GM10266 (cell line): ENCODE data around the gene WNT11.
A peak's percentile ranks its signal among the peaks of the same experiment; 100 is the strongest.

Source experiments
- DNase-seq: peaks from one replicate; pipeline ENCODE4 v3.0.0; 2012; ENCODE audit errors: extremely low spot score
- TF ChIP-seq, protein P1 (sequence below): IDR thresholded peaks from 2 replicates; pipeline ENCODE4 v1.5.1; 2012; ENCODE audit warnings: mild to moderate bottlenecking, low read depth; ENCODE audit not compliant: control insufficient read depth, insufficient read depth; ENCODE audit errors: missing control alignments

The WNT11 gene

GRCh38 chr11:76232026-76232665 lies 25.8 kb upstream of the WNT11 start:
- DNase-seq = peak; percentile 77
- TF ChIP-seq, protein P1, sequence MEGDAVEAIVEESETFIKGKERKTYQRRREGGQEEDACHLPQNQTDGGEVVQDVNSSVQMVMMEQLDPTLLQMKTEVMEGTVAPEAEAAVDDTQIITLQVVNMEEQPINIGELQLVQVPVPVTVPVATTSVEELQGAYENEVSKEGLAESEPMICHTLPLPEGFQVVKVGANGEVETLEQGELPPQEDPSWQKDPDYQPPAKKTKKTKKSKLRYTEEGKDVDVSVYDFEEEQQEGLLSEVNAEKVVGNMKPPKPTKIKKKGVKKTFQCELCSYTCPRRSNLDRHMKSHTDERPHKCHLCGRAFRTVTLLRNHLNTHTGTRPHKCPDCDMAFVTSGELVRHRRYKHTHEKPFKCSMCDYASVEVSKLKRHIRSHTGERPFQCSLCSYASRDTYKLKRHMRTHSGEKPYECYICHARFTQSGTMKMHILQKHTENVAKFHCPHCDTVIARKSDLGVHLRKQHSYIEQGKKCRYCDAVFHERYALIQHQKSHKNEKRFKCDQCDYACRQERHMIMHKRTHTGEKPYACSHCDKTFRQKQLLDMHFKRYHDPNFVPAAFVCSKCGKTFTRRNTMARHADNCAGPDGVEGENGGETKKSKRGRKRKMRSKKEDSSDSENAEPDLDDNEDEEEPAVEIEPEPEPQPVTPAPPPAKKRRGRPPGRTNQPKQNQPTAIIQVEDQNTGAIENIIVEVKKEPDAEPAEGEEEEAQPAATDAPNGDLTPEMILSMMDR = no peak

DNA sequence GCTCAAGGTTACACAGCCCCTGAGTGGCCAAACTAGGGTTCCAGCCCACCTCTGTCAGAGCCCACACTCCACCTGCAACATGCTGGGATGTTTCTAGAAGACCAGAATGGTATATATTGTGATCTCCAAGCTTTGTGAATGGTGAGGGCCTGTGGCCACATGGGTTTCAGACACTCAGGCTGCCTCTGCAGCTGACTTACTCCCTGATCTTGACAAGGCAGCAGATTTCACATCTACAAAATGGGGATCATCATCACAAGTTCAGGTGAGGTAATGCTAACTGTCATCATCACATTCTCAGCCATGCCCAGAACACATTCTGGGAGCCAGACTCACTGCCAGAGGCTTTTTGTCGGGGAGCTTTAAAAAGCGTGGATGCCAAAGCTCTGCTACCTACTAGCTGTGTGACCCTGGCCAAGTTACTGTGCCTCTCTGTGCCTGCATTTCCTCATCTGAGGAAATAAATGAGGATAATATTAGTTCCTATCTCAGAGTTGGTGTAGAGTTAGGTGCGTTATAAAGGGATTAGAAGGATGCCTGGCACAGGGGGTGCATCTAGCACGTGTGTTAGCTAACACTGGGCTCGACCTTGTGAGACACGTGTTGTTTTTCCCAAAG lies 24.9 kb upstream of the WNT11 start:
- no peak for DNase-seq
- TF ChIP-seq, protein P1 = no peak

- DNase-seq = no peak
- TF ChIP-seq, protein P1 = no peak
Measured at GRCh38 chr11:76230392-76230791, 24.1 kb upstream of the WNT11 start.

- TF ChIP-seq, protein P1 = no peak
Measured at GRCh38 chr11:76229690-76230240, 23.5 kb upstream of the WNT11 start.

GRCh38 chr11:76228875-76229149 lies 22.5 kb upstream of the WNT11 start:
- TF ChIP-seq, protein P1 = no peak
- DNase-seq = no peak

More at GRCh38 chr11:76229690-76230240, 23.5 kb upstream of the WNT11 start:
- no peak for DNase-seq

GRCh38 chr11:76228071-76228874 lies 22.0 kb upstream of the WNT11 start:
- TF ChIP-seq, protein P1 = no peak
- no peak for DNase-seq
